Measurements from ENCODE around the gene NOC4L. TPM values are rescaled to one million over a fixed set of nuclear protein-coding genes. Genes with fewer than 3 reads are reported as not detected.

NOC4L gene
- total RNA-seq, 1 experiment from 2014 or later, result 36.5 TPM

- Histone ChIP-seq H3K79me1 (ENCODE audit: insufficient read depth, low read depth, low read length, poor library complexity, severe bottlenecking) (no peaks in the 10 kb centered on the region), H2AK5ac (ENCODE audit: insufficient read length, low read length) (no peak overlapping the region), H2BK120ac (ENCODE audit: low read depth, low read length, poor library complexity, severe bottlenecking) (no peak overlapping the region), H2AFZ (ENCODE audit: low read length) (no peak overlapping the region), H4K5ac (ENCODE audit: insufficient read length, low read depth, low read length) (no peak overlapping the region), H3K4me2 (ENCODE audit: insufficient read depth, insufficient read length, low read length) (no peak overlapping the region), H3K18ac (ENCODE audit: insufficient read length, low read depth, low read length) (no peak overlapping the region), H2BK5ac (ENCODE audit: insufficient read length, low read length) (no peak overlapping the region), H3K79me2 (ENCODE audit: insufficient read depth, low read length) (no peaks in the 10 kb centered on the region), H3K4ac (ENCODE audit: low read depth, low read length) (no peak overlapping the region), H3K23ac (ENCODE audit: insufficient read length, low read depth, low read length) (no peak overlapping the region), H3K56ac (ENCODE audit: insufficient read length, low read depth, low read length) (no peak overlapping the region), H3T11ph (ENCODE audit: low read length) (no peak overlapping the region), H3K9ac (ENCODE audit: extremely low read depth, insufficient read length, low read length) (no peak overlapping the region), H4K20me1 (ENCODE audit: control insufficient read depth, insufficient read depth, insufficient read length) (no peaks in the 10 kb centered on the region), H3K14ac (ENCODE audit: insufficient read depth, low read length) (no peak overlapping the region), H3K9me3 (ENCODE audit: control insufficient read depth, low read depth, low read length) (peaks cover 1% of the 10 kb centered on the region), H2BK12ac (ENCODE audit: insufficient read length, low read depth, low read length) (no peak overlapping the region), H2BK15ac (ENCODE audit: low read depth, low read length) (no peak overlapping the region), H3K27me3 (ENCODE audit: insufficient read depth, low read length) (no peaks in the 10 kb centered on the region; the same call in 1 of the 2 replicates), H4K8ac (replicated peaks; ENCODE audit: insufficient read length, low read depth, low read length) (no peak overlapping the region), H4K91ac (ENCODE audit: insufficient read length, low read depth, low read length) (no peak overlapping the region), H3K23me2 (ENCODE audit: insufficient read length, low read depth, low read length, poor library complexity, severe bottlenecking) (no peaks in the 10 kb centered on the region), H2BK20ac (ENCODE audit: low read depth, low read length, poor library complexity, severe bottlenecking) (no peak overlapping the region), H3K4me1 (ENCODE audit: insufficient read depth, low read length) (no peaks in the 10 kb centered on the region), H3K27ac (ENCODE audit: insufficient read length, low read depth, low read length) (no peak overlapping the region)
- TF ChIP-seq CTCF (conservative IDR thresholded peaks at IDR 0.05), result no peak
- Mint-ChIP-seq H3K27me3 (ENCODE audit: low read depth) (peaks cover 77% of the 10 kb centered on the region), H3K36me3 (ENCODE audit: insufficient read depth in 1 of 3, low read depth in 3 of 3) (peaks cover 0 to 2% (median 2%) of the 10 kb centered on the region in 3 experiments; a peak in 2 of 7 replicates), H3K4me1 (no peaks in the 10 kb centered on the region), H3K4me3 (no peak overlapping the region), H3K9me3 (peaks cover 3% of the 10 kb centered on the region in 2 experiments), H3K27ac (no peak overlapping the region)
- WGBS (ENCODE audit: extremely low coverage, insufficient read length, low lambda C conversion rate), result no CpG with 5 or more reads among the region's 18 CpGs
- no peak for DNase-seq
Observed at GRCh38 chr12:132199101-132199500, 54.8 kb downstream of the NOC4L start.
